ENCODE measurements around the gene PKP1. TPM values are rescaled to one million over a fixed set of nuclear protein-coding genes. Genes with fewer than 3 reads are reported as not detected.

Gene PKP1
- total and polyA plus RNA-seq, 2 experiments from 2014 or later: 0.19 to 0.83 TPM

DNA sequence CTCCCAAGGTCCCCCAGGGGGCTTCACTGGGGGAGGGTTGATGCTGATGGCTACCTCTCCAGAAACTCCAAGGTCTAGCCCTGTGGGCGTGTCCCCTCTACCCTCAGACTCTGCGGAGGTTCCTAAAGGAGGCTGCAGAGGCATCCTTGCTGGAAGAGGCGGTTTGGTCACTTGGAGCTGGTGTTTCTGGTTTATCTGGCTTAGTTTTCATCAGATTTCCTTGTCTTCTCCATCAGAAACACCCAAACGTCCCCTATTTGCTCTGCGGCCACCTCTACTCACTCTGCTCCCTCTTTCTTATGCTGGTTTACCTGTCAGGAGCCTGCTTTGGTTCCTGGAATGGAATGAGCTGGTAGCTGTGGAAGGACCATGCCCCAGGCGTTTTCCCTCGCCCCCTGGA lies 2.5 kb downstream of the PKP1 start (continued):
- TF ChIP-seq ZNF462 (CRISPR knock-in tag; IDR thresholded peaks at IDR 0.05): no peak

- Histone ChIP-seq H3K36me3 (ENCODE audit: insufficient read depth) (no peaks in the 10 kb centered on the region), H3K79me2 (replicated peaks; ENCODE audit: insufficient read depth) (no peaks in the 10 kb centered on the region), H3K4me2 (no peak overlapping the region), H3K27ac (ENCODE audit: low read depth) (no peak overlapping the region), H3K27me3 (ENCODE audit: insufficient read depth) (peaks cover 42% of the 10 kb centered on the region), H3K9me2 (ENCODE audit: insufficient read depth) (no peaks in the 10 kb centered on the region), H3F3A (replicated peaks; ENCODE audit: low read depth) (no peaks in the 10 kb centered on the region), H3K4me3 (no peak overlapping the region), H4K20me1 (replicated peaks; ENCODE audit: insufficient read depth) (no peaks in the 10 kb centered on the region), H2AFZ (no peak overlapping the region), H3K4me1 (ENCODE audit: insufficient read depth) (peaks cover 10% of the 10 kb centered on the region; the same call in 1 of the 2 replicates)
- Mint-ChIP-seq H3K36me3 (ENCODE audit: low read depth) (no peaks in the 10 kb centered on the region), H3K27me3 (ENCODE audit: insufficient read depth, low read depth, poor library complexity) (peaks cover 15% of the 10 kb centered on the region), H3K4me3 (no peak overlapping the region), H3K4me1 (peaks cover 26% of the 10 kb centered on the region), H3K27ac (no peak overlapping the region), H3K9me3 (no peaks in the 10 kb centered on the region)
- ATAC-seq: no peak
- no peak for DNase-seq (ENCODE audit: low spot score)
- TF ChIP-seq CREB1 (CRISPR knock-in tag; IDR thresholded peaks at IDR 0.05; ENCODE audit: low read depth): no peak
- TF ChIP-seq JUNB (IDR thresholded peaks at IDR 0.05; ENCODE audit: unreplicated experiment): no peak
- TF ChIP-seq CTCF (conservative IDR thresholded peaks at IDR 0.05; ENCODE audit: low read depth in 2 of 2): no peak
- TF ChIP-seq ZNF331 (CRISPR knock-in tag; IDR thresholded peaks at IDR 0.05; ENCODE audit: low read depth): no peak
- TF ChIP-seq POLR2AphosphoS5 (IDR thresholded peaks at IDR 0.05; ENCODE audit: low read depth): no peak
- TF ChIP-seq ZNF114 (CRISPR knock-in tag; IDR thresholded peaks at IDR 0.05): no peak
- TF ChIP-seq ZNF462 (CRISPR knock-in tag; IDR thresholded peaks at IDR 0.05): no peak
- no peak for TF ChIP-seq EZH2 (IDR thresholded peaks at IDR 0.05; ENCODE audit: low read depth, unreplicated experiment)
- no peak for TF ChIP-seq EZH2phosphoT487 (IDR thresholded peaks at IDR 0.05; ENCODE audit: unreplicated experiment)
These were observed 3.1 kb downstream of the PKP1 start for GRCh38 chr1:201286445-201286844.
